HG03095 (cell line): ENCODE measurements around the gene SP2.
"Not testable (repeated sequence)": the region's sequence is repeated elsewhere in the genome, so short reads cannot be mapped to it uniquely, and the experiment has no call there.

Source experiments
- ATAC-seq: cut with Tn5 transposase; IDR thresholded peaks from one replicate; pipeline ENCODE4 v1.9.1; 2021; ENCODE audit warnings: moderate library complexity; ENCODE audit not compliant: unreplicated experiment

Gene SP2

DNA sequence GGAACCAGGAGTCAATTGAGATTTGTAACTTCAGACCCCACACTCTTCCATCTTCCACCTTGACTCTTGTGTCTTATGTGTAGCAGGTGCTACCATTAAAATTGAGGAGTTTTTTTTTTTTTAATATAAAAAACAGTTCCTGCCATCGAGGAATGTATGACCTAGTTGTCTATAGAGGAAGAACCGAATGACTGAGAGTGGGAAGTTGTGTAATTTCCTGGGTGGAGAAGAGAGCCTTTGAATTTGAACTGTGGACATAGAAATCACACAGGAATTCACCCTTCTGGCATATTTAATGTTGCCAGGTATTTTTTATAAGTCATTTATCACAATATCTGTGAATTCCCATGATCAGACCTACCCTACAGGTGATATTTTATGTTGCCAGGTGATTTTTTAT, 22.0 kb downstream of the SP2 start:
- ATAC-seq = no peak

DNA sequence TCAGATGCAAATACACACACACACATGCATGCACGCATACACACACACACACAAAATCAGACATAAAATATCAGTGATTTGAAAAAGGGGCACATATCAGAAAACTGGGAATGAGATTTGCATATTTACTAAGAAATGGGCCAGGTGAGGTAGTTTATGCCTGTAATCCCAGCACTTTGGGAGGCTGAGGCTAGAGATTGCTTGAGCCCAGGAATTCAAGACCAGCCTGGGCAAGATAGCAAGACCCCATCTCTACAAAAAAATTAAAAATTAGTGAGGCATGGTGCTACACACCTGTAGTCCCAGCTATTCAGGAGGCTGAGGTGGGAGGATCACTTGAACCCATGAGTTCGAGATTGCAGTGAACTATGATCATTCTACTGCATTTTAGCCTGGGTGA, 23.0 kb downstream of the SP2 start:
- ATAC-seq = no peak

- ATAC-seq = not testable (repeated sequence)
These were observed 23.9 kb downstream of the SP2 start for GRCh38 chr17:47919889-47920288.

DNA sequence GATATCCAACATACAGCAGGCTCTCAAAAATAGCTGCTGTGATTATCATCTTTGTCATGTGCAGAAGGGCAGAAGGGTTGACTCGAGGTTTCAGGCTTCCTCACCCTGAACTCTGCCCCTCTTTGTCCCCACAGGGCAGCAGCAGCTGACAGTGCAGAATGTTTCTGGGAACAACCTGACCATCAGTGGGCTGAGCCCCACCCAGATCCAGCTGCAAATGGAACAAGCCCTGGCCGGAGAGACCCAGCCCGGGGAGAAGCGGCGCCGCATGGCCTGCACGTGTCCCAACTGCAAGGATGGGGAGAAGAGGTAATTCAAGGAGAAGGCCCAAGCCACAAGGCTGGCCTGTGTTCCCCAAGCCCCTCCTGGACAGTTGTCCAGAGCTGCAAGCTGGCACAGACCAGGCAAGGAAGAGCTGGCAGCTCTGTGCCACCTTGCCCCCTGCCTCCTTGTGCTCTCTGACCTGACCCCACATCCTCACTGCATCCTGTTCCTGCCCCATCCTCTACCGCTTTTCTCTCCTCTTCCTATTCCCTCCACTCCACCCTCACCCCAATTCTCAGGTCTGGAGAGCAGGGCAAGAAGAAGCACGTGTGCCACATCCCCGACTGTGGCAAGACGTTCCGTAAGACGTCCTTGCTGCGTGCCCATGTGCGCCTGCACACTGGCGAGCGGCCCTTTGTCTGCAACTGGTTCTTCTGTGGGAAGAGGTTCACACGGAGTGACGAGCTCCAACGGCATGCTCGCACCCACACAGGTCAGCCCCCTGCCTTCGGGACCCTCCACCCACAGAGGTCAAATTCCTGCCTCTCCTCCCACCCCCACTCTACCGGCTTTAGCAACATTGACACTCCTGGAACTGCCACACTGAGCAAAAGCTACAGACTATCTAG, 29.0 kb downstream of the SP2 start:
- no peak for ATAC-seq

DNA sequence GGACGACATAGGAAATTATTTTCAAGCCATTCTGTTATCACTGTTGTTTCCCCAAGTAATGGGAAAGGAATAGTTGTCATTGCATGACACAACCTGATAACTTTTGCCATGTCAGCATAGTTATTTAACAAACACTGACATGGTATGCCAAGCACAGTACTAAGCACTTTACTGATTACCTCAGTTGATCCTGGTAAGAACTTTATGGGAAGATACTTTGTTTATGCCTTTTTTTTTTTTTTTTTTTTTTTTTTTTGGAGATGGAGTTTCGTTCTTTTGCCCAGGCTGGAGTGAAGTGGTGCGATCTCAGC, 29.6 kb downstream of the SP2 start:
- ATAC-seq = no peak

DNA sequence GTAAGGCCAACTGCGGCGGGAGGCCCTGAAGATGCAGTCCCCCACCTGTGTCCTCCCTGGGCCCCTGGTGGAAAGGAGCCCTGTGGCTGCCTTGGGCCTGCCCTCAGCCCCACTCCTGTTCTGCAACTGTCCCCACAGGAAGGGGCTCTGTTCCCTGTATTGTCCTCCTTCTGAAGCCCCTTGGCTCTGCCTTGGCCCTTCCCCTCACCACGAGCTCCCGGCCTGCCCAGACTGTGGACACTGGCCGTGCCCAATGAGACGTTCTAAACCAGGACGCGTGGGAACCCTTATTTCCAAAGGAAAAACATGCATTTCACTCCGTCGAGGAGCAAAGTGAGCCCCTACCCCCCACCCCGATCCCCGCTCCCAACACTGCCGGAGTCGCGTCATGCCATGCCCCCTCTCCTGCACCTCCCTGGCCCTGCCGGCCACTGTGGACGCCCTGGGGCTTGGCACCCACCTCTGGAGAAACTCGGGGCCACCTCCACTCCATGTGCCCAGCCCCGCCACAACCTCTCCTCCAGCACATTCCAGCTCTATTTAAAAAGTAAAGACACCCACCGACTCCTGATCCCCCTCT, 31.9 kb downstream of the SP2 start:
- ATAC-seq = no peak

GRCh38 chr17:47928415-47928814, 32.4 kb downstream of the SP2 start:
- no peak for ATAC-seq

DNA sequence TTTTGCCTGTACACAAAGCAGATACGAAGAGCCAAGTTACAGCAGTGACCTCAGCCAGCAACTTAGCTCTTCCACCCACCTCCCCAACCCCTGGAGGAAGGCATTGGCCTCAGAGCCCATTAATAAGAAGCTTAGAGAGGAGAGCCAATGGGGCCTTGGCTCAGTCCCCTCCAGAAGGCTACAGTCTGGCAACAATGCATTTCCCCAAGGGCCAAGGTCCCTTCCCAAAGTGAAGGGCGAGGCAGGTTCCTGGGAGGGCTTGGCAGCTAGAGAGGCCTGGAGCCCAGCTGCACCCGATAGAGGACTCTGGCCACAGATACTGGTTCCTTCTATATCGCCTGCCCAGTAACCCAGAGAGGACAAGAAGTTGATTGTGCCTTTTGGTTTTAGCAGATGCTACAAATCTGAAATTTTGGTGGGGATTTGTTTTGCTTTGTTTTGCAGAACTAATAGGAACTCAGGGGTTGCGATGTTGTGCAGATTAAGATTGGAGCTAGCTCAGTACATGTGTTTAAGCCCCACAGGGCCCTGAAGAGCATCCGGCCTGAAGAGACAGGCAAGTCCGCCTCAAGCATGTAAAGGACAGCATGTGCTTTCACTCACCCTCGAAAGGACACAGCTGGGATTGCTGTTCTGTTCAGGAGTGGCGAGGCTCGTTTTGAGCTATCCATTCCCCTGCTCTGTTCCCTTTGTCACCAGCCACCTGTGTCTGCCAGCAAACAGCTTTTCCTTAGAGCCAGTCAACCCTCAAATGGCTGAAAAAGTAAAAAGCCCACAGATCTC, 33.4 kb downstream of the SP2 start:
- ATAC-seq = no peak

DNA sequence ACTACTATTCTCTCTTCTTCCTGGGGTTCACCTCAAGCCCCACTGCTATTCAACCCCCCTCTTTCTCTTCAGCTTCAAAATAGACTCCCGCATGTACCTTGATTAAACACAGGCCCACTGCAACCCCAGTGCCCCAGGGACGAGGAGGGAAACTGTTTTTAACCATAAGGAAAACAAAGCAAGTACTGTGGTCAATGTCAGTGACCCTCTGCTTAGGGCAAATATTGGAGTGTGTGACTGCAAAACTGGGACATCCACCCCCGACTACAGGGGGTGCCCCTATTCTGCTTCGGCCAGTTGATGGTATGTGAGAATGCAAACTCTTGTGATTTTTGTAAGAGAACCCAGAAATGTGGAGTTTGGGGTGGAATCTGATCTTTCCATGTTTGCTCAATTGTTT, 35.8 kb downstream of the SP2 start:
- no peak for ATAC-seq

GRCh38 chr17:47934856-47935255, 38.8 kb downstream of the SP2 start:
- ATAC-seq = no peak

DNA sequence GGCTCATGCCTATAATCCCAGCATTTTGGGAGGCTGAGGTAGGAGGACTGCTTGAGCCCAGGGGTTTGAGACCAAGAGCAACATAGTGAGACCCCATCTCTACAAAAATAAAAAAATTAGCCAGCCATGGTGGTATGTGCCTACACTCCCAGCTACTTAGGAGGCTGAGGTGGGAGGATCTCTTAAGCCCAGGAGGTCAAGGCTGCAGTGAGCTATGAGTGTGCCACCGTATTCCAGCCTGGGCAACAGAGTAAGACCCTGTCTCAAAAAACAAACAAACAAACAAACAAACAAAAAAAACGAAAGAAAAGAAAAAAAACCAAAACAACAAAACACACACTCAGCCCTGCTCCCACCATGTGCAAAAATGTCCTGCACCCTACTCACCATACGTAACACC, 39.4 kb downstream of the SP2 start:
- ATAC-seq = not testable (repeated sequence)

- no peak for ATAC-seq
These were observed 39.9 kb downstream of the SP2 start for GRCh38 chr17:47935961-47936360.

DNA sequence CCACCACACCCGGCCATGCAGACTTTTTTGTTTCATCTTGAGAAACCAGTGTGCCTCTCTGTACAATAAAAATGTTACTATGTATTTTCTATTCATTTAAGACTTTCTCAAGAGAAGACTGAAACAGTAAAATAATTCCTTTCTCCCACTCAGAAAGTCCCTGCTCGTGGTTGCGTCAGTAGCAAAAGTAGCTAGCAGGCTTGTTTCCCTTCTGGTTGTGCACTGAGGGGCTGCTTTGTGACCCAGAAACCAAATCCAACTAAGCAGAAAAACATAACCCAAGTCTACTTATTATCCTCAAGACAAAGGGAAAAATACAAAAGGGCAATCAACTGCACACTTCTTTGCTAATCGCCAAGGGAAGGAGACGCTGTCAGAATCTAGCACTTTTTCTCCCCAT, 41.9 kb downstream of the SP2 start:
- no peak for ATAC-seq

DNA sequence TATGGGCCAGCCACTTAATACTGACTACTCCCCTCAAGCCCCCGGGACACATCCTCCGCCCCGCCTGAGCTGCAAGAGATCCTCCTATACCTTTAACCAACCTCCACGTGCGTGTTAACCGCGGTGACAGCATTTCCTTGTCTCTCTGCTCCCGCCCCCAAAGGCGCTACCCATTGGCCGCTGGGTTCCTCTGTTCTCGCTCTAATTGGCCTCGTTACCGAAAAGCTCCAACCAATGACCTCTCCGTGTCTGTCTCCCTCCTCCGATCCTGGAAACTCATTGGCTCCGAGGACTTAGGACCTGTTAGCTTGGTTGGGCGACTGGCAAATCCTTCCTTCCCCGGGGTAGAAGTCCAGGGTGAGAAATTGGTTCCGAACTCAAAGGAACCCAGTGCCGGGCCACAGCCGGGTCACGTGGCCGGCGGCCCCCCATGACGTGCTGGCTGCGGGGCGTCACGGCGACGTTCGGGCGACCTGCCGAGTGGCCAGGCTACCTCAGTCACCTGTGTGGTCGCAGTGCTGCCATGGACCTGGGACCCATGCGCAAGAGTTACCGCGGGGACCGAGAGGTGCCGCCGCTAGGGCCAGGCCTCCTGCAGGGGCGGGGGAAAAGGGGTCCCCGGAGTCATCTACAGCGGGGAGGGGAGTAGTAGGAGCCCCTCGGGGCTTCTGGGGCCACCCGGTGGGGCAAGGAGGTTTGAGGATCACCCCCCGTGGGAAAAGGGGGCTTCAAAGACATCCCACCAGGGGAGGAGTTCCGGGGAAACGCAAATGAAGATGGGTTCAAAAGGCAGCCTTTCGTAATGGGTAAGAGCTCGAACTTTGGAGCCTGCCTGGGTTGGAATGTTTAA, 45.4 kb downstream of the SP2 start, which contains the start of gene PNPO:
PNPO (plus strand) TSS at position 326 of the 850 bp plus-strand sequence; CDS start at position 431, 105 bp downstream.
- ATAC-seq = peak; percentile 80

GRCh38 chr17:47942096-47942510, 46.1 kb downstream of the SP2 start:
- no peak for ATAC-seq

DNA sequence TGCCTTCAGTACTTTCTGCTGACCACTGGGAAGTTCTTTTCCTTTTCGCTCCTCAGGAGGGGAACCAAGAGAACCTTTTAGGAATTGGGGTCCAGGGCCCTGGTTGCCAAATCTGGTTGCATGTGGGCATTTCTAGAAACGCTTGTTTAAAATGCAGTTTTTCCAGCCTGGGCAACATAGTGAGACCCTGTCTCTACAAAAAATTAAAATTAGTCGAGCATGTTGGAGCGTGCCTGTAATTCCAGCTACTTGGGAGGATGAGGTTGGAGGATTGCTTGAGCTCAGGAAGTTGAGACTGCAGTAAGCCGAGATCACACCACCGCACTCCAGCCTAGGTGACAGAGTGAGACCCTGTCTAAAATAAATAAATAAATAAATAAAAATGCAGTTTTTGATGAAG, 46.5 kb downstream of the SP2 start:
- ATAC-seq = no peak

GRCh38 chr17:47945080-47945479, 49.0 kb downstream of the SP2 start:
- ATAC-seq = no peak

DNA sequence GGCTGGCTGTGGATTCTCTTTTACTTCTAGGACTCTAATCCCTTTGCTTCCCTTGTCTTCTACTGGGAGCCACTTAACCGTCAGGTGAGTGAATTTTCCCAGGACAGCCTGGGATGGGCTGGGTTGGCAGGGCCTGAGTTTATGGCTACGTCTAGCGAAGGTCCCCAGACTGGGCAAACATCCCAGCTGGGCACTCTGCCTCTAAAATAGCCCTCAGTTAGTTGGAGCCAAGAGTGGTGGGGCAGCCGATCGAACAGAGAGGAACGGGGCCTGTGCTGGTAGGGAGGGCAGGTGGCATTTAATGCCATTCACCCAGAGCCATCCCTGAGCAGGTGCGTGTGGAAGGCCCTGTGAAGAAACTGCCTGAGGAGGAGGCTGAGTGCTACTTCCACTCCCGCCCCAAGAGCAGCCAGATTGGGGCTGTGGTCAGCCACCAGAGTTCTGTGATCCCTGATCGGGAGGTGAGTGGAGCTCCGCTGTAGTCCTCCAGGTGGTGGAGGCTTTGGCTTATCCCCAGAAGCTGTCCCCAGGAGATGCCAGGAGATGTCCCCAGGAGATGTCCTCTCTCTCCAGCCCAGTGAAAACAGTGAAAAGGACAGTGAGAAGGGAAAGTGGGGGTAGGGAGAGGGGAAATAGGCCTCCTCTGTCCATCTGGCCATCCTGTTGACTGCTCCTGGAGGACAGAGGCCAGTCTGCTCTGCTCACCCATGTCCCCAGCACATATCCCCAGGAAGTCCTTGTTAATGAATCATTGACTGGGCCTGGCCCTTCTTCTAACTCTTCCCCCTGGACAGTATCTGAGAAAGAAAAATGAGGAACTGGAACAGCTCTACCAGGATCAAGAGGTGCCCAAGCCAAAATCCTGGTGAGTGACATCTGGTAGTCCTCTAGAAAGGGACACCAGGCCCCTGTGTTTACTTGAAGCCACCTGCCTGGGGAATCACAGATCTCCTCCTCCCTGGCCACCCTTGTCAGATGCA, 49.8 kb downstream of the SP2 start:
- no peak for ATAC-seq

GRCh38 chr17:47946516-47946915, 50.5 kb downstream of the SP2 start:
- no peak for ATAC-seq

DNA sequence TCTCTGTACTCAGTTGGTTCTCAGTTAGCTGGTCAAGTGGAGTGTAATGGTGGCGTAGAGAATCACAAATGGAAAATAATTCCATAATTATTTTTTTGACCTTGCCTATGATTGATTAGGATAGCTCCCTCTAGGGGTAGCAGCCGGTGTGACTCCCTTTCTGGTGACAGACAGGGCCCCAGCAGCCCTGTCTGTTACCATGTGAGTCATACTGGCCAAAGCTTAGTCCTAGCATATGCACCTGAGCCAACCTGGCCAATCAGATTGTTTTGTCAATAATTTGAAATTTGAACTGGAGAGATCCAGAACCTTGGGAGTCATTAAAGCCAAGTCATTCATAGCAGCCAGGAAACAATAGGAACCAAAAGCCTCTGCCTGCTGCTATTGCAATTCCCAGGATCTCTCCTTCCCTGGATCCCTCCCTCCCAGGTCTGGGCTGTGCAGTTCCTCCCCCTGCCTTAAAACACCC, 50.9 kb downstream of the SP2 start:
- ATAC-seq = no peak
